Measurements from ENCODE around the gene ADAMTS18. TPM values are rescaled to one million over a fixed set of nuclear protein-coding genes. Genes with fewer than 3 reads are reported as not detected.

The ADAMTS18 gene
- total RNA-seq, 1 experiment from 2014 or later: not detected

DNA sequence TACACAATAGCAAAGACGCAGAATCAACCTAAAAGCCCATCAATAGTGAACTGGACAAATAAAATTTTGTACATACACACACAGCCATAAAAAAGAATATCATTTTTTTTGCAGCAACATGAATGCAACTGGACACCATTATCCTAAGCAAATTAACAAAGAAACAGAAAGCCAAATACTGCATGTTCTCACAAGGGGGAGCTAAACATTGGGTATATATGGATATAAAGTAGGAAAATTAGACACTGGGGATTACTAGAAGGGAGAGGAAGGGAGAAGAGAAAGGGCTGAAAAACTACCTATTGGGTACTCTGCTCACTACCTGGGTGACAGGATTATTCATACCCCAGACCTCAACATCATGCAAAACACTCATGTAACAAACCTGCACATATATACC is 28.2 kb downstream of the ADAMTS18 start:
- no peaks in the 10 kb centered on the region for H3K4me1 ChIP-seq (ENCODE audit: insufficient read depth, low read length, poor library complexity, severe bottlenecking)
- intact Hi-C loops (cut with micrococcal nuclease; ENCODE audit: unreplicated experiment): no loop called here
- H3K27ac ChIP-seq (ENCODE audit: low read depth, low read length, poor library complexity, severe bottlenecking): no peak overlapping the region
- ChIA-PET POLR2A (ENCODE audit: low non-redundant PET) (no interaction called here), CTCF (no interaction called here)
- no peak overlapping the region for H3K4me3 ChIP-seq (ENCODE audit: low read depth, low read length, poor library complexity, severe bottlenecking)
- peaks cover 5% of the 10 kb centered on the region for H3K27me3 ChIP-seq (replicated peaks; ENCODE audit: insufficient read depth, low read depth, low read length, poor library complexity)
- BruUV-seq (replicated peaks): no TSS peak
- H3K36me3 ChIP-seq (ENCODE audit: insufficient read depth, low read length, poor library complexity, severe bottlenecking): no peaks in the 10 kb centered on the region
- no peak for DNase-seq (ENCODE audit: low spot score)
- no peak for TF ChIP-seq EZH2 (IDR thresholded peaks at IDR 0.05; ENCODE audit: borderline replicate concordance, low read depth, low read length, poor library complexity, severe bottlenecking)
- TF ChIP-seq, protein P1, sequence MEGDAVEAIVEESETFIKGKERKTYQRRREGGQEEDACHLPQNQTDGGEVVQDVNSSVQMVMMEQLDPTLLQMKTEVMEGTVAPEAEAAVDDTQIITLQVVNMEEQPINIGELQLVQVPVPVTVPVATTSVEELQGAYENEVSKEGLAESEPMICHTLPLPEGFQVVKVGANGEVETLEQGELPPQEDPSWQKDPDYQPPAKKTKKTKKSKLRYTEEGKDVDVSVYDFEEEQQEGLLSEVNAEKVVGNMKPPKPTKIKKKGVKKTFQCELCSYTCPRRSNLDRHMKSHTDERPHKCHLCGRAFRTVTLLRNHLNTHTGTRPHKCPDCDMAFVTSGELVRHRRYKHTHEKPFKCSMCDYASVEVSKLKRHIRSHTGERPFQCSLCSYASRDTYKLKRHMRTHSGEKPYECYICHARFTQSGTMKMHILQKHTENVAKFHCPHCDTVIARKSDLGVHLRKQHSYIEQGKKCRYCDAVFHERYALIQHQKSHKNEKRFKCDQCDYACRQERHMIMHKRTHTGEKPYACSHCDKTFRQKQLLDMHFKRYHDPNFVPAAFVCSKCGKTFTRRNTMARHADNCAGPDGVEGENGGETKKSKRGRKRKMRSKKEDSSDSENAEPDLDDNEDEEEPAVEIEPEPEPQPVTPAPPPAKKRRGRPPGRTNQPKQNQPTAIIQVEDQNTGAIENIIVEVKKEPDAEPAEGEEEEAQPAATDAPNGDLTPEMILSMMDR (conservative IDR thresholded peaks at IDR 0.05; ENCODE audit: low read depth, low read length): peak; percentile 42; the same call in 1 of the 2 replicates
- no peaks in the 10 kb centered on the region for H3K9me3 ChIP-seq (ENCODE audit: low read depth, low read length, poor library complexity, severe bottlenecking)

DNA sequence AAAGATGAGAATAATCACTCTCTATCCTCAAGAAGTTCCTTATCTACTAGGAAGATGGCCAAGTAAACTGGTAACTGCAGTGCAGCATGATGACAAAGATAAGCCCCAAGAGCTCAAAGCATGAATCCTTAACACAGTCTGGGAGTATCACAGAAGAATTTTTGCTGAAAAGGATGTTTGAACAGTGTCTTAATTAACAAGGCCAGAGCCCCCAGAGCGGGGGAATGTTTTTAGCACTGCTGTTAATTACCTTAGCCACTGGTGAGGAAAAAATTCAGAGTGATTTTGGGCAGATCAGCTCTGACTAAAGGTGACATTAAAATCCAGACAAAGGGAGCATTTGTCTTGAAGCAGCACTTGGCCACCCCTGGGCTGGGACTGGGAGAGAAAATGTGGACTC is 30.1 kb downstream of the ADAMTS18 start:
- no peak overlapping the region for H3K27ac ChIP-seq (ENCODE audit: low read depth, low read length, poor library complexity, severe bottlenecking)
- H3K36me3 ChIP-seq (ENCODE audit: insufficient read depth, low read length, poor library complexity, severe bottlenecking): no peaks in the 10 kb centered on the region
- POLR2A ChIA-PET (ENCODE audit: low non-redundant PET): no interaction called here
- DNase-seq (ENCODE audit: low spot score): no peak
- CTCF ChIA-PET: no interaction called here
- no peaks in the 10 kb centered on the region for H3K9me3 ChIP-seq (ENCODE audit: low read depth, low read length, poor library complexity, severe bottlenecking)
- BruUV-seq (replicated peaks): no TSS peak
- intact Hi-C loops (cut with micrococcal nuclease; ENCODE audit: unreplicated experiment): no loop called here
- no peak overlapping the region for H3K4me3 ChIP-seq (ENCODE audit: low read depth, low read length, poor library complexity, severe bottlenecking)
- H3K27me3 ChIP-seq (replicated peaks; ENCODE audit: insufficient read depth, low read depth, low read length, poor library complexity): peaks cover 5% of the 10 kb centered on the region
- H3K4me1 ChIP-seq (ENCODE audit: insufficient read depth, low read length, poor library complexity, severe bottlenecking): no peaks in the 10 kb centered on the region
- TF ChIP-seq EZH2 (IDR thresholded peaks at IDR 0.05; ENCODE audit: borderline replicate concordance, low read depth, low read length, poor library complexity, severe bottlenecking): no peak
- TF ChIP-seq, protein P1 (conservative IDR thresholded peaks at IDR 0.05; ENCODE audit: low read depth, low read length): no peak

DNA sequence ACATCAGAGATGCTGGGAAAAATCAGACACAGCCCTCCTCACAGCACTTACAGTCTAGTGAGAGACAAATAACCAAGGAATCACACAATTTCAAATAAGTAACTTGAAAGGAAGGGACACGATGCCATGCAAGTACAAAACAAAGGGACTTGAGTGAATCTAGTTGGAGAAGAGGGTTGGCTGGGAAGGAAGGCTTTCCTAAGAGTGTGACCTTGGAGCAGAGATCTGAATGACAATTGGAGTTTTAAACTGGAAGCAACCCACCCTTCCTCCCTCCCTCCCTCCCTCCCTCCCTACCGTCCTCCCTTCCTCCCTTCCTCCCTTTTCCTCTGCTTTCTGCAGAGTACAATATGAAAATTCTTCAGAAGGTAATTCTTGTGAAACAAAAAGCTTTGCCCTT is 31.1 kb downstream of the ADAMTS18 start:
- Histone ChIP-seq H3K27me3 (replicated peaks; ENCODE audit: insufficient read depth, low read depth, low read length, poor library complexity) (peaks cover 5% of the 10 kb centered on the region), H3K9me3 (ENCODE audit: low read depth, low read length, poor library complexity, severe bottlenecking) (no peaks in the 10 kb centered on the region), H3K4me1 (ENCODE audit: insufficient read depth, low read length, poor library complexity, severe bottlenecking) (no peaks in the 10 kb centered on the region), H3K27ac (ENCODE audit: low read depth, low read length, poor library complexity, severe bottlenecking) (no peak overlapping the region), H3K36me3 (ENCODE audit: insufficient read depth, low read length, poor library complexity, severe bottlenecking) (no peaks in the 10 kb centered on the region), H3K4me3 (ENCODE audit: low read depth, low read length, poor library complexity, severe bottlenecking) (no peak overlapping the region)
- POLR2A ChIA-PET (ENCODE audit: low non-redundant PET): no interaction called here
- CTCF ChIA-PET: no interaction called here
- no TSS peak for BruUV-seq (replicated peaks)
- DNase-seq (ENCODE audit: low spot score): no peak
- intact Hi-C loops (cut with micrococcal nuclease; ENCODE audit: unreplicated experiment): no loop called here
- no peak for TF ChIP-seq EZH2 (IDR thresholded peaks at IDR 0.05; ENCODE audit: borderline replicate concordance, low read depth, low read length, poor library complexity, severe bottlenecking)
- TF ChIP-seq, protein P1 (conservative IDR thresholded peaks at IDR 0.05; ENCODE audit: low read depth, low read length): no peak

Data from A673 (cell line).